GM04503 (cell line): ENCODE data around the gene GPRC5B.

ENCODE experiments used
- DNase-seq: peaks from one replicate; pipeline ENCODE4 v3.0.0-alpha.2; 2012; ENCODE audit warnings: low read depth

GPRC5B gene

GRCh38 chr16:19810817-19811731 is 73.6 kb downstream of the GPRC5B start:
- DNase-seq, result no peak

GRCh38 chr16:19809693-19810092 is 75.0 kb downstream of the GPRC5B start:
- no peak for DNase-seq

- no peak for DNase-seq
These were observed 75.5 kb downstream of the GPRC5B start for GRCh38 chr16:19809121-19809635.

- DNase-seq, result no peak
These were observed 76.5 kb downstream of the GPRC5B start for GRCh38 chr16:19808061-19808641.
